HepG2 (cell line): ENCODE results near the gene AS3MT. TPM values are rescaled to one million over a fixed set of nuclear protein-coding genes. Genes with fewer than 3 reads are reported as not detected.
A peak's percentile ranks its signal among the peaks of the same experiment; 100 is the strongest.

ENCODE experiments used
- CCAR2 ChIP-seq: fragments of 200-400 bp; formaldehyde crosslinking; optimal IDR thresholded peaks from 2 replicates; pipeline ENCODE3; 2018; ENCODE audit warnings: low read depth, mild to moderate bottlenecking, low read length, moderate library complexity
- CENPBD1 ChIP-seq: sonication (generic); formaldehyde crosslinking; IDR thresholded peaks from 2 replicates; pipeline ENCODE4 v1.8.0; 2022; ENCODE audit warnings: missing genetic modification reagents, low read depth, mild to moderate bottlenecking, borderline replicate concordance
- DPF2 ChIP-seq: sonication (generic); formaldehyde crosslinking; IDR thresholded peaks from 2 replicates; pipeline ENCODE4 v1.4.0; 2020; ENCODE audit warnings: mild to moderate bottlenecking, low read depth, missing genetic modification reagents, borderline replicate concordance
- EEA1 ChIP-seq: sonication (generic); formaldehyde crosslinking; IDR thresholded peaks from 2 replicates; pipeline ENCODE4 v1.5.1; 2020; ENCODE audit warnings: mild to moderate bottlenecking, missing genetic modification reagents, borderline replicate concordance
- GATAD2A ChIP-seq: IDR thresholded peaks from 2 replicates; pipeline ENCODE4 v1.6.1; 2016
- GLI4 ChIP-seq: sonication (generic); formaldehyde crosslinking; IDR thresholded peaks from 2 replicates; pipeline ENCODE4 v1.5.1; 2020; ENCODE audit warnings: missing genetic modification reagents, mild to moderate bottlenecking, moderate library complexity, borderline replicate concordance
- GMEB1 ChIP-seq: sonication (generic); formaldehyde crosslinking; IDR thresholded peaks from 2 replicates; pipeline ENCODE4 v1.5.1; 2020; ENCODE audit warnings: missing genetic modification reagents, mild to moderate bottlenecking, borderline replicate concordance
- HDAC6 ChIP-seq: fragments of 200-600 bp; sonication (generic); IDR thresholded peaks from 2 replicates; pipeline ENCODE4 v1.7.0; 2017; ENCODE audit warnings: mild to moderate bottlenecking, antibody characterized with exemption, low read length, low read depth
- IKZF1 ChIP-seq: fragments of 450-650 bp; IDR thresholded peaks from 2 replicates; pipeline ENCODE4 v1.7.1; 2016
- MATR3 ChIP-seq: sonication (generic); formaldehyde crosslinking; IDR thresholded peaks from 2 replicates; pipeline ENCODE4 v1.4.0; 2020; ENCODE audit warnings: missing genetic modification reagents
- MYNN ChIP-seq: sonication (generic); formaldehyde crosslinking; IDR thresholded peaks from 2 replicates; pipeline ENCODE4 v1.4.0; 2020; ENCODE audit warnings: mild to moderate bottlenecking, low read depth, missing genetic modification reagents
- PAX8 ChIP-seq: sonication (generic); formaldehyde crosslinking; IDR thresholded peaks from 2 replicates; pipeline ENCODE4 v1.8.0; 2022; ENCODE audit warnings: mild to moderate bottlenecking, missing genetic modification reagents, borderline replicate concordance
- RBFOX2 ChIP-seq: fragments of 200-400 bp; formaldehyde crosslinking; IDR thresholded peaks from 2 replicates; pipeline ENCODE4 v1.6.1; 2017; ENCODE audit warnings: low read depth, mild to moderate bottlenecking, low read length
- RFX1 ChIP-seq: fragments of 450-650 bp; IDR thresholded peaks from 2 replicates; pipeline ENCODE4 v1.6.1; 2017
- SALL2 ChIP-seq: sonication (generic); formaldehyde crosslinking; IDR thresholded peaks from 2 replicates; pipeline ENCODE4 v1.8.1; 2023; ENCODE audit warnings: mild to moderate bottlenecking, missing genetic modification reagents, inconsistent platforms
- SIN3B ChIP-seq: fragments of 150-350 bp; IDR thresholded peaks from 2 replicates; pipeline ENCODE4 v1.6.1; 2014; ENCODE audit warnings: low read length
- SMC3 ChIP-seq: IDR thresholded peaks from 2 replicates; pipeline ENCODE4 v1.6.1; 2011; ENCODE audit warnings: low read length, improper control_type of control experiment
- TOE1 ChIP-seq: sonication (generic); formaldehyde crosslinking; IDR thresholded peaks from 2 replicates; pipeline ENCODE4 v1.4.0; 2020; ENCODE audit warnings: mild to moderate bottlenecking, missing genetic modification reagents
- YEATS2 ChIP-seq: sonication (generic); formaldehyde crosslinking; IDR thresholded peaks from 2 replicates; pipeline ENCODE4 v1.4.0; 2020; ENCODE audit warnings: missing genetic modification reagents, borderline replicate concordance
- YY1 ChIP-seq: IDR thresholded peaks from 2 replicates; pipeline ENCODE4 v1.6.1; 2011; ENCODE audit warnings: low read length, low read depth, moderate library complexity, mild to moderate bottlenecking; ENCODE audit not compliant: insufficient read depth, insufficient replicate concordance
- ZBTB1 ChIP-seq: sonication (generic); formaldehyde crosslinking; IDR thresholded peaks from 2 replicates; pipeline ENCODE4 v1.4.0; 2020; ENCODE audit warnings: missing genetic modification reagents, borderline replicate concordance
- ZNF138 ChIP-seq: sonication (generic); formaldehyde crosslinking; IDR thresholded peaks from 2 replicates; pipeline ENCODE4 v1.5.0; 2020; ENCODE audit warnings: mild to moderate bottlenecking, low read depth, missing genetic modification reagents
- ZNF224 ChIP-seq: sonication (generic); formaldehyde crosslinking; IDR thresholded peaks from 2 replicates; pipeline ENCODE4 v1.5.0; 2020; ENCODE audit warnings: mild to moderate bottlenecking, missing genetic modification reagents
- ZNF530 ChIP-seq: sonication (generic); formaldehyde crosslinking; IDR thresholded peaks from 2 replicates; pipeline ENCODE4 v1.5.0; 2020; ENCODE audit warnings: low read depth, mild to moderate bottlenecking, missing genetic modification reagents
- ZNF644 ChIP-seq: IDR thresholded peaks from 2 replicates; pipeline ENCODE4 v1.6.1; 2016; ENCODE audit warnings: low read depth
- polyA plus RNA-seq, 8 experiments: library from polyadenylated mRNA; depleted of rRNA in 3 of 8; stranded (reverse) in 7 of 8; unstranded in 1 of 8; fragments of >200 nt; fragmentation: Illumina TruSeq in 4 of 8; extraction: Trizol in 4 of 8; gene quantifications; 2 replicates each; pipeline versions ENCODE4 v1.2.1 to v1.2.3, GENCODE V29; 2011 to 2016; ENCODE audit warnings: low read depth in 4 of 8, missing spikeins in 1 of 8, mixed read lengths in 1 of 8; ENCODE audit not compliant: insufficient read depth in 1 of 8
- total RNA-seq, 5 experiments: library from RNA; depleted of rRNA; stranded (reverse); fragments of >200 nt; fragmentation: Illumina TruSeq; extraction: Trizol; gene quantifications; 2 replicates each; pipeline ENCODE4 v1.2.3, GENCODE V29; 2016; ENCODE audit warnings: low read depth in 1 of 5
- TF ChIP-seq, protein P1 (sequence below): sonication (generic); formaldehyde crosslinking; conservative IDR thresholded peaks from 2 replicates; pipeline ENCODE4 v1.8.0; 2022; ENCODE audit warnings: low read depth, missing genetic modification reagents
- TF ChIP-seq, protein P2 (sequence below): sonication (generic); formaldehyde crosslinking; IDR thresholded peaks from 2 replicates; pipeline ENCODE4 v1.8.1; 2023; ENCODE audit warnings: mild to moderate bottlenecking, missing genetic modification reagents

The AS3MT gene
- total and polyA plus RNA-seq, 2 of the 13 experiments (the other 11 are each of a cell fraction or from before 2014, with no cell fraction given) = 8.7 to 17.4 TPM

DNA sequence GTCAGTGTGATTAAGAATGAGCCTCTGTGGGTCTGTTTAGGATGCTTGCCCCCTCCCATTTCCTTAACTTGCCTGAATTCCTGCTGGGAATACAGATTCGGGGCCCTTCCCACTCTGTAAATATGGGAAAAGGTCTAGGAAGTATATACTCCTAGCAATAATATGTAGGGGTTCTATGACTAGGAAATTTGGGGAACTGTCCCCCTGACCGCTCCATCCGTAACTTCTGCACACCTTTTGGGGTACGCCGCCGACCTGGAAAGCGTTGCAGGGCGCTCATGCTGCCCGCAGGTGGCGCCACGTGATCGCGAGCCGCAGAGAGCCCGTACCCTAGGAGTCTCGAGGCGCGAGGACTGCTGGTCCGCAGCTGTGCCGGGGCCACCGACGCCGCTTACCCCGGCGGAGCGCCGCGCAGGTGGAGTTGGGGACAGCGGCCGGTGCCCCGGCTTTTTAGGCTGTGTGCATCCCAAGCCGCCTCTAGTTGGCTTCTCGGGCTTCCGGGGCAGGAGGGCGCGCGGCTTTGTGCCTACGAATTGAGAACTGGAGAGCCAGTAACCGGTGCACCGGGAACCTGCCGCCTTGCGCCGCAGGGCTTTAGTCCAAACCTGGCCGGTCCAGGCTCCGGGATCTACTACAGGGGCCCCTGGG lies 48.2 kb downstream of the AS3MT start (continued):
- TF ChIP-seq, protein P1, sequence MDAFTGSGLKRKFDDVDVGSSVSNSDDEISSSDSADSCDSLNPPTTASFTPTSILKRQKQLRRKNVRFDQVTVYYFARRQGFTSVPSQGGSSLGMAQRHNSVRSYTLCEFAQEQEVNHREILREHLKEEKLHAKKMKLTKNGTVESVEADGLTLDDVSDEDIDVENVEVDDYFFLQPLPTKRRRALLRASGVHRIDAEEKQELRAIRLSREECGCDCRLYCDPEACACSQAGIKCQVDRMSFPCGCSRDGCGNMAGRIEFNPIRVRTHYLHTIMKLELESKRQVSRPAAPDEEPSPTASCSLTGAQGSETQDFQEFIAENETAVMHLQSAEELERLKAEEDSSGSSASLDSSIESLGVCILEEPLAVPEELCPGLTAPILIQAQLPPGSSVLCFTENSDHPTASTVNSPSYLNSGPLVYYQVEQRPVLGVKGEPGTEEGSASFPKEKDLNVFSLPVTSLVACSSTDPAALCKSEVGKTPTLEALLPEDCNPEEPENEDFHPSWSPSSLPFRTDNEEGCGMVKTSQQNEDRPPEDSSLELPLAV (CRISPR knock-in tag) = no peak
- no peak for TF ChIP-seq RBFOX2
- TF ChIP-seq YY1 = peak; percentile 43
- no peak for TF ChIP-seq SIN3B
- TF ChIP-seq HDAC6 = no peak
- TF ChIP-seq GATAD2A (CRISPR knock-in tag) = no peak
- TF ChIP-seq GLI4 (CRISPR knock-in tag) = no peak
- TF ChIP-seq ZNF224 (CRISPR knock-in tag) = no peak; the same call in 1 of the 2 replicates
- no peak for TF ChIP-seq DPF2
- TF ChIP-seq ZNF530 (CRISPR knock-in tag) = no peak
- TF ChIP-seq EEA1 (CRISPR knock-in tag) = peak; percentile 72; the same call in 1 of the 2 replicates
- no peak for TF ChIP-seq IKZF1
- TF ChIP-seq MYNN (CRISPR knock-in tag) = no peak
- no peak for TF ChIP-seq PAX8 (CRISPR knock-in tag)
- no peak; the same call in 1 of the 2 replicates for TF ChIP-seq GMEB1 (CRISPR knock-in tag)
- TF ChIP-seq RFX1 = no peak
- peak; percentile 49; the same call in 1 of the 2 replicates for TF ChIP-seq SMC3
- no peak for TF ChIP-seq YEATS2
- TF ChIP-seq ZNF644 = no peak
- TF ChIP-seq TOE1 (CRISPR knock-in tag) = no peak
- TF ChIP-seq ZNF138 (CRISPR knock-in tag) = no peak
- no peak for TF ChIP-seq ZBTB1
- no peak for TF ChIP-seq MATR3
- no peak for TF ChIP-seq CCAR2
- TF ChIP-seq SALL2 = no peak
- TF ChIP-seq, protein P2, sequence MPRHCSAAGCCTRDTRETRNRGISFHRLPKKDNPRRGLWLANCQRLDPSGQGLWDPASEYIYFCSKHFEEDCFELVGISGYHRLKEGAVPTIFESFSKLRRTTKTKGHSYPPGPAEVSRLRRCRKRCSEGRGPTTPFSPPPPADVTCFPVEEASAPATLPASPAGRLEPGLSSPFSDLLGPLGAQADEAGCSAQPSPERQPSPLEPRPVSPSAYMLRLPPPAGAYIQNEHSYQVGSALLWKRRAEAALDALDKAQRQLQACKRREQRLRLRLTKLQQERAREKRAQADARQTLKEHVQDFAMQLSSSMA (CRISPR knock-in tag) = peak; percentile 76; the same call in 1 of the 2 replicates
- no peak for TF ChIP-seq CENPBD1 (CRISPR knock-in tag)
